SK-N-SH treated with all-trans-retinoic acid at 6 μM for 48 hours (cell line): ENCODE measurements around the gene RAB25.

ENCODE experiments used
- ATAC-seq: fragments of 200-7000 bp; cut with Tn5 transposase; 3 replicates; pipeline ENCODE4 v1.9.1; 2020; ENCODE audit warnings: mild to moderate bottlenecking, moderate library complexity
- ARNTL ChIP-seq: fragments of 450-650 bp; formaldehyde crosslinking; IDR thresholded peaks from 2 replicates; pipeline ENCODE4 v1.5.0; 2020; ENCODE audit warnings: low read depth, mild to moderate bottlenecking, moderate library complexity, borderline replicate concordance
- BACH2 ChIP-seq: fragments of 250-450 bp; sonication (Bioruptor Pico); IDR thresholded peaks from 2 replicates; pipeline ENCODE4 v1.9.0; 2021; ENCODE audit warnings: mild to moderate bottlenecking, borderline replicate concordance
- CREB5 ChIP-seq: fragments of 250-450 bp; sonication (Bioruptor Pico); IDR thresholded peaks from 2 replicates; pipeline ENCODE4 v1.5.1; 2020; ENCODE audit warnings: low read depth, mild to moderate bottlenecking, moderate library complexity
- CSDC2 ChIP-seq: fragments of 250-450 bp; sonication (Bioruptor Pico); IDR thresholded peaks from 2 replicates; pipeline ENCODE4 v1.5.0; 2020; ENCODE audit warnings: mild to moderate bottlenecking, moderate library complexity
- CSRNP3 ChIP-seq: fragments of 250-450 bp; sonication (Bioruptor Pico); IDR thresholded peaks from 2 replicates; pipeline ENCODE4 v1.5.1; 2021; ENCODE audit warnings: mild to moderate bottlenecking, moderate library complexity
- GLIS3 ChIP-seq: fragments of 250-450 bp; sonication (Bioruptor Pico); IDR thresholded peaks from 2 replicates; pipeline ENCODE4 v1.5.0; 2020; ENCODE audit warnings: mild to moderate bottlenecking, moderate library complexity
- OSR1 ChIP-seq: fragments of 250-450 bp; sonication (Bioruptor Pico); IDR thresholded peaks from 2 replicates; pipeline ENCODE4 v1.8.0; 2022; ENCODE audit warnings: moderate library complexity, mild to moderate bottlenecking, inconsistent platforms
- PATZ1 ChIP-seq: fragments of 250-450 bp; sonication (Bioruptor Pico); IDR thresholded peaks from 2 replicates; pipeline ENCODE4 v1.8.0; 2020; ENCODE audit warnings: mild to moderate bottlenecking, moderate library complexity, borderline replicate concordance
- POU6F1 ChIP-seq: fragments of 250-450 bp; sonication (Bioruptor Pico); IDR thresholded peaks from 2 replicates; pipeline ENCODE4 v1.8.0; 2021; ENCODE audit warnings: low read depth, mild to moderate bottlenecking, moderate library complexity, borderline replicate concordance
- TSHZ2 ChIP-seq: fragments of 250-450 bp; sonication (Bioruptor Pico); IDR thresholded peaks from 2 replicates; pipeline ENCODE4 v1.5.0; 2020; ENCODE audit warnings: mild to moderate bottlenecking, moderate library complexity
- ZC3H10 ChIP-seq: fragments of 250-450 bp; sonication (Bioruptor Pico); IDR thresholded peaks from 2 replicates; pipeline ENCODE4 v1.5.1; 2021; ENCODE audit warnings: mild to moderate bottlenecking, moderate library complexity
- ZFP30 ChIP-seq: fragments of 450-650 bp; formaldehyde crosslinking; IDR thresholded peaks from 2 replicates; pipeline ENCODE4 v1.5.0; 2022; ENCODE audit warnings: mild to moderate bottlenecking, moderate library complexity
- ZNF565 ChIP-seq: fragments of 450-650 bp; formaldehyde crosslinking; conservative IDR thresholded peaks from 2 replicates; pipeline ENCODE4 v1.5.0; 2020; ENCODE audit warnings: low read depth, mild to moderate bottlenecking, moderate library complexity
- ZNF70 ChIP-seq: fragments of 450-650 bp; formaldehyde crosslinking; IDR thresholded peaks from 2 replicates; pipeline ENCODE4 v1.5.0; 2020; ENCODE audit warnings: mild to moderate bottlenecking, moderate library complexity

The RAB25 gene

GRCh38 chr1:156110252-156110651, 49.3 kb downstream of the RAB25 start:
- TF ChIP-seq OSR1 (CRISPR knock-in tag) (no peak), BACH2 (CRISPR knock-in tag) (no peak)
- ATAC-seq, result no peak

- no peak for ATAC-seq
These were observed 50.5 kb downstream of the RAB25 start for GRCh38 chr1:156111355-156111962.

GRCh38 chr1:156112276-156113137, 51.5 kb downstream of the RAB25 start:
- TF ChIP-seq ZC3H10 (CRISPR knock-in tag) (0 out of 2 replicates have a peak, but pooled peaks have one; percentile 14), TSHZ2 (no peak)

More at GRCh38 chr1:156111355-156111962, 50.5 kb downstream of the RAB25 start:
- TF ChIP-seq ZNF70 (CRISPR knock-in tag), result no peak
- no peak for TF ChIP-seq CSDC2
- TF ChIP-seq GLIS3, result no peak
- no peak for TF ChIP-seq ZNF565 (CRISPR knock-in tag)
- TF ChIP-seq CSRNP3 (CRISPR knock-in tag), result no peak
- no peak for TF ChIP-seq ARNTL (CRISPR knock-in tag)
- TF ChIP-seq CREB5 (CRISPR knock-in tag), result no peak
- no peak for TF ChIP-seq POU6F1 (CRISPR knock-in tag)

GRCh38 chr1:156113282-156113950, 52.5 kb downstream of the RAB25 start:
- TF ChIP-seq ZNF565 (CRISPR knock-in tag), result no peak
- TF ChIP-seq CREB5 (CRISPR knock-in tag), result no peak
- ATAC-seq, result peak; percentile 24

More at GRCh38 chr1:156112276-156113137, 51.5 kb downstream of the RAB25 start:
- ATAC-seq, result no peak

GRCh38 chr1:156114101-156114918, 53.4 kb downstream of the RAB25 start, which contains the start of gene LMNA:
Gene LMNA, plus strand, starts transcription at chr1:156114711. Its CDS starts 208 bp downstream, at chr1:156114919.
- peak; percentile 73 for ATAC-seq
- TF ChIP-seq CSDC2 (no peak), CSRNP3 (CRISPR knock-in tag) (no peak), ZFP30 (CRISPR knock-in tag) (no peak), CREB5 (CRISPR knock-in tag) (no peak), PATZ1 (CRISPR knock-in tag) (peak; percentile 1), BACH2 (CRISPR knock-in tag) (no peak)
